22Rv1 (cell line): Measurements from ENCODE around the gene LTBP3.

Source experiments
- CTCF ChIP-seq: fragments of 450-650 bp; IDR thresholded peaks from 2 replicates; pipeline ENCODE4 v1.5.1; 2017; ENCODE audit warnings: mild to moderate bottlenecking
- ZFX ChIP-seq: fragments of 450-650 bp; IDR thresholded peaks from 2 replicates; pipeline ENCODE4 v1.6.1; 2017; ENCODE audit warnings: antibody characterized with exemption, borderline replicate concordance

- TF ChIP-seq CTCF (no peak), ZFX (no peak)
These were observed 12.3 kb downstream of the LTBP3 start for GRCh38 chr11:65545853-65546216.
